ENCODE data around the gene APOA4.

DNA sequence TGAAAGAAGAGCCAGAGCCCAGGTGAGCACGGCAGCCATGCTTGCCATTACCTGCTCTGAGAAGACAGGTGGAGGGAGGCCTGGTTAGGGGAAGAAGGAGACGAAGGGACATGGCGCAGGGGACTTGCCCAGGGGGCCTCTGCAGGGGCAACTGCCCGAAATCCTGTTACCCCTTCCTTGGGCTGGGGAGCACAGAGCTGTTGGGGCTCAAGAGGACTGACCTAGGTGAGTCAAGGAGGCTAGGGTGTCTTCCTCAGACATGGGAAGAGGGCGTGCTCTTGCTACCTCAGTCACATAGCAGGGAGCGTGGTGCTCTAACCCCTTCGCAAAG is 31.3 kb downstream of the APOA4 start, which contains the start of gene APOA5:
- TF ChIP-seq, protein P1, sequence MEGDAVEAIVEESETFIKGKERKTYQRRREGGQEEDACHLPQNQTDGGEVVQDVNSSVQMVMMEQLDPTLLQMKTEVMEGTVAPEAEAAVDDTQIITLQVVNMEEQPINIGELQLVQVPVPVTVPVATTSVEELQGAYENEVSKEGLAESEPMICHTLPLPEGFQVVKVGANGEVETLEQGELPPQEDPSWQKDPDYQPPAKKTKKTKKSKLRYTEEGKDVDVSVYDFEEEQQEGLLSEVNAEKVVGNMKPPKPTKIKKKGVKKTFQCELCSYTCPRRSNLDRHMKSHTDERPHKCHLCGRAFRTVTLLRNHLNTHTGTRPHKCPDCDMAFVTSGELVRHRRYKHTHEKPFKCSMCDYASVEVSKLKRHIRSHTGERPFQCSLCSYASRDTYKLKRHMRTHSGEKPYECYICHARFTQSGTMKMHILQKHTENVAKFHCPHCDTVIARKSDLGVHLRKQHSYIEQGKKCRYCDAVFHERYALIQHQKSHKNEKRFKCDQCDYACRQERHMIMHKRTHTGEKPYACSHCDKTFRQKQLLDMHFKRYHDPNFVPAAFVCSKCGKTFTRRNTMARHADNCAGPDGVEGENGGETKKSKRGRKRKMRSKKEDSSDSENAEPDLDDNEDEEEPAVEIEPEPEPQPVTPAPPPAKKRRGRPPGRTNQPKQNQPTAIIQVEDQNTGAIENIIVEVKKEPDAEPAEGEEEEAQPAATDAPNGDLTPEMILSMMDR (IDR thresholded peaks at IDR 0.05), result no peak
- TF ChIP-seq, protein P2, sequence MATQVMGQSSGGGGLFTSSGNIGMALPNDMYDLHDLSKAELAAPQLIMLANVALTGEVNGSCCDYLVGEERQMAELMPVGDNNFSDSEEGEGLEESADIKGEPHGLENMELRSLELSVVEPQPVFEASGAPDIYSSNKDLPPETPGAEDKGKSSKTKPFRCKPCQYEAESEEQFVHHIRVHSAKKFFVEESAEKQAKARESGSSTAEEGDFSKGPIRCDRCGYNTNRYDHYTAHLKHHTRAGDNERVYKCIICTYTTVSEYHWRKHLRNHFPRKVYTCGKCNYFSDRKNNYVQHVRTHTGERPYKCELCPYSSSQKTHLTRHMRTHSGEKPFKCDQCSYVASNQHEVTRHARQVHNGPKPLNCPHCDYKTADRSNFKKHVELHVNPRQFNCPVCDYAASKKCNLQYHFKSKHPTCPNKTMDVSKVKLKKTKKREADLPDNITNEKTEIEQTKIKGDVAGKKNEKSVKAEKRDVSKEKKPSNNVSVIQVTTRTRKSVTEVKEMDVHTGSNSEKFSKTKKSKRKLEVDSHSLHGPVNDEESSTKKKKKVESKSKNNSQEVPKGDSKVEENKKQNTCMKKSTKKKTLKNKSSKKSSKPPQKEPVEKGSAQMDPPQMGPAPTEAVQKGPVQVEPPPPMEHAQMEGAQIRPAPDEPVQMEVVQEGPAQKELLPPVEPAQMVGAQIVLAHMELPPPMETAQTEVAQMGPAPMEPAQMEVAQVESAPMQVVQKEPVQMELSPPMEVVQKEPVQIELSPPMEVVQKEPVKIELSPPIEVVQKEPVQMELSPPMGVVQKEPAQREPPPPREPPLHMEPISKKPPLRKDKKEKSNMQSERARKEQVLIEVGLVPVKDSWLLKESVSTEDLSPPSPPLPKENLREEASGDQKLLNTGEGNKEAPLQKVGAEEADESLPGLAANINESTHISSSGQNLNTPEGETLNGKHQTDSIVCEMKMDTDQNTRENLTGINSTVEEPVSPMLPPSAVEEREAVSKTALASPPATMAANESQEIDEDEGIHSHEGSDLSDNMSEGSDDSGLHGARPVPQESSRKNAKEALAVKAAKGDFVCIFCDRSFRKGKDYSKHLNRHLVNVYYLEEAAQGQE (IDR thresholded peaks at IDR 0.05; ENCODE audit: insufficient read depth in 1 of 2, low read depth in 2 of 2, low read length in 1 of 2), result no peak
- no peak for TF ChIP-seq POLR2AphosphoS5 (IDR thresholded peaks at IDR 0.05; ENCODE audit: low read depth, low read length)
- TF ChIP-seq TCF7L2 (IDR thresholded peaks at IDR 0.05; ENCODE audit: low read depth, low read length), result no peak

Measured in Panc1 (cell line).